Calu3 (cell line): ENCODE results near the gene ZNF555. TPM values are rescaled to one million over a fixed set of nuclear protein-coding genes. Genes with fewer than 3 reads are reported as not detected.

Source experiments
- BruUV-seq: library from RNA; stranded (reverse); fragments of 400-500 nt; replicated peaks from 2 replicates; lab custom pipeline; 2021; lab: Mats Ljungman, UMichigan
- CTCF ChIA-PET: fragments of 300-600 bp; sonication (Branson Sonifier 250); formaldehyde crosslinking; loops from one replicate; lab custom pipeline; 2022; ENCODE audit warnings: antibody characterized with exemption; lab: Charles Lee
- DNase-seq: peaks from one replicate; pipeline ENCODE4 v3.0.0; 2022
- H3K27ac Mint-ChIP-seq: one replicate; pipeline ENCODE4 v1.8.0; 2022; ENCODE audit warnings: mixed read lengths; ENCODE audit not compliant: unreplicated experiment
- H3K27me3 Mint-ChIP-seq: one replicate; pipeline ENCODE4 v1.8.0; 2022; ENCODE audit warnings: mixed read lengths; ENCODE audit not compliant: unreplicated experiment
- H3K36me3 Mint-ChIP-seq: one replicate; pipeline ENCODE4 v1.8.0; 2022; ENCODE audit warnings: mild to moderate bottlenecking, moderate library complexity, mixed read lengths; ENCODE audit not compliant: insufficient read depth, unreplicated experiment
- H3K4me1 Mint-ChIP-seq: one replicate; pipeline ENCODE4 v1.8.0; 2022; ENCODE audit warnings: mild to moderate bottlenecking, low read depth, mixed read lengths; ENCODE audit not compliant: unreplicated experiment
- H3K4me3 Mint-ChIP-seq: one replicate; pipeline ENCODE4 v1.8.0; 2022; ENCODE audit warnings: mild to moderate bottlenecking, low read depth, moderate library complexity, mixed read lengths; ENCODE audit not compliant: unreplicated experiment
- H3K9me3 Mint-ChIP-seq: one replicate; pipeline ENCODE4 v1.8.0; 2022; ENCODE audit warnings: low read depth, mixed read lengths; ENCODE audit not compliant: unreplicated experiment
- CTCF ChIP-seq: fragments of 200-600 bp; IDR thresholded peaks from one replicate; pipeline ENCODE4 v1.8.0; 2022; ENCODE audit warnings: antibody characterized with exemption; ENCODE audit not compliant: unreplicated experiment
- intact Hi-C: fragments of 100-400 bp; cut with micrococcal nuclease; formaldehyde crosslinking; loops from one replicate; pipeline ENCODE4 v1.10.0; 2022; ENCODE audit not compliant: unreplicated experiment
- total RNA-seq: library from RNA; stranded (reverse); gene quantifications from 2 replicates; pipeline ENCODE4 v1.2.3, GENCODE V29; 2022

ZNF555 gene
- total RNA-seq, 1 experiment from 2014 or later: 5.7 TPM

GRCh38 chr19:2841855-2842574 lies 740 bp downstream of the ZNF555 start:
- BruUV-seq: no TSS peak
- intact Hi-C loops: no loop called here
- TF ChIP-seq CTCF: no peak
- peak overlapping the region; percentile 83 for H3K4me3 Mint-ChIP-seq
- peaks cover 31% of the 10 kb centered on the region for H3K36me3 Mint-ChIP-seq
- no peaks in the 10 kb centered on the region for H3K27me3 Mint-ChIP-seq
- H3K9me3 Mint-ChIP-seq: peaks cover 2% of the 10 kb centered on the region
- no peak for DNase-seq
- CTCF ChIA-PET: interaction anchor here (0.9 to 1.6 kb wide), 2 partner anchors 59 to 108 kb away, joined by 3 to 4 read pairs; partner anchors contain the start of gene ZNF57
- peaks cover 9% of the 10 kb centered on the region for H3K4me1 Mint-ChIP-seq
- peak overlapping the region; percentile 34 for H3K27ac Mint-ChIP-seq

GRCh38 chr19:2845107-2845506 lies 3.8 kb downstream of the ZNF555 start:
- no TSS peak for BruUV-seq
- CTCF ChIA-PET: no interaction called here
- Mint-ChIP-seq H3K4me1 (peaks cover 9% of the 10 kb centered on the region), H3K4me3 (no peak overlapping the region), H3K36me3 (peaks cover 33% of the 10 kb centered on the region), H3K27me3 (no peaks in the 10 kb centered on the region), H3K9me3 (peaks cover 4% of the 10 kb centered on the region), H3K27ac (no peak overlapping the region)
- no peak for DNase-seq
- intact Hi-C loops: no loop called here
- no peak for TF ChIP-seq CTCF

- intact Hi-C loops: no loop called here
- no peak for DNase-seq
- Mint-ChIP-seq H3K36me3 (peaks cover 27% of the 10 kb centered on the region), H3K9me3 (peaks cover 8% of the 10 kb centered on the region), H3K27me3 (no peaks in the 10 kb centered on the region), H3K27ac (no peak overlapping the region), H3K4me1 (peaks cover 9% of the 10 kb centered on the region), H3K4me3 (no peak overlapping the region)
- CTCF ChIA-PET: no interaction called here
- BruUV-seq: no TSS peak
- TF ChIP-seq CTCF: no peak
Measured at GRCh38 chr19:2846180-2846894, 5.1 kb downstream of the ZNF555 start.

- Mint-ChIP-seq H3K4me1 (peaks cover 3% of the 10 kb centered on the region), H3K9me3 (peaks cover 6% of the 10 kb centered on the region), H3K27me3 (no peaks in the 10 kb centered on the region), H3K4me3 (no peak overlapping the region), H3K27ac (no peak overlapping the region), H3K36me3 (peaks cover 28% of the 10 kb centered on the region)
- no peak for DNase-seq
- TF ChIP-seq CTCF: no peak
- CTCF ChIA-PET: no interaction called here
- intact Hi-C loops: no loop called here
- no TSS peak for BruUV-seq
Measured at GRCh38 chr19:2847507-2847906, 6.2 kb downstream of the ZNF555 start.
